SU-DHL-6 (cell line): Measurements from ENCODE around the gene DMD.

Source experiments
- H2AFZ ChIP-seq: fragments of 200-600 bp; sonication (generic); 2 replicates; pipeline ENCODE4 v1.6.1; 2014; ENCODE audit warnings: low read depth, mild to moderate bottlenecking, moderate library complexity, mixed read lengths, antibody characterized with exemption, low read length; ENCODE audit not compliant: severe bottlenecking
- H3F3A ChIP-seq: fragments of 200-600 bp; shearing (Covaris generic); 2 replicates; pipeline ENCODE4 v1.6.0; 2016; ENCODE audit warnings: antibody characterized with exemption, mild to moderate bottlenecking; ENCODE audit not compliant: insufficient read depth
- H3K27ac ChIP-seq: fragments of 200-600 bp; sonication (generic); 2 replicates; pipeline ENCODE4 v1.5.1; 2016; ENCODE audit warnings: low read depth, mild to moderate bottlenecking, low read length, moderate library complexity, mixed read lengths
- H3K27me3 ChIP-seq: fragments of 200-600 bp; sonication (generic), shearing (Covaris generic); 2 replicates; pipeline ENCODE4 v1.6.0; 2014; ENCODE audit warnings: mild to moderate bottlenecking, low read length
- H3K36me3 ChIP-seq: fragments of 200-600 bp; sonication (generic); 2 replicates; pipeline ENCODE4 v1.6.1; 2014; ENCODE audit warnings: mild to moderate bottlenecking, low read length, mixed read lengths
- H3K4me2 ChIP-seq: fragments of 300-600, 200-600 bp; shearing (Covaris generic), sonication (generic); 2 replicates; pipeline ENCODE4 v1.6.0; 2014; ENCODE audit warnings: low read length, low read depth, mild to moderate bottlenecking; ENCODE audit not compliant: poor library complexity, severe bottlenecking
- H3K4me3 ChIP-seq: fragments of 200-600 bp; sonication (generic); 2 replicates; pipeline ENCODE4 v1.5.1; 2014; ENCODE audit warnings: antibody characterized with exemption, low read length, mild to moderate bottlenecking, mixed read lengths; ENCODE audit not compliant: insufficient read depth, poor library complexity, severe bottlenecking
- H3K79me2 ChIP-seq: fragments of 200-600 bp; sonication (generic); 2 replicates; pipeline ENCODE4 v1.6.1; 2014; ENCODE audit warnings: mild to moderate bottlenecking, low read length, moderate library complexity; ENCODE audit not compliant: insufficient read depth
- H3K9ac ChIP-seq: fragments of 200-600 bp; sonication (generic); 2 replicates; pipeline ENCODE4 v1.7.0; 2014; ENCODE audit warnings: mild to moderate bottlenecking, low read length
- H3K9me2 ChIP-seq: fragments of 200-600 bp; sonication (generic); replicated peaks from 2 replicates; pipeline ENCODE4 v1.6.1; 2014; ENCODE audit warnings: low read length; ENCODE audit not compliant: insufficient read depth
- H3K9me3 ChIP-seq: fragments of 200-600 bp; sonication (generic); 2 replicates; pipeline ENCODE4 v1.6.1; 2014; ENCODE audit warnings: low read length, mixed read lengths; ENCODE audit not compliant: insufficient read depth
- H4K20me1 ChIP-seq: fragments of 200-600 bp; sonication (generic); 2 replicates; pipeline ENCODE4 v1.6.1; 2014; ENCODE audit warnings: low read depth, mild to moderate bottlenecking, antibody characterized with exemption, low read length, moderate library complexity, mixed read lengths
- EZH2phosphoT487 ChIP-seq: fragments of 200-600 bp; sonication (generic), shearing (Covaris generic); conservative IDR thresholded peaks from 2 replicates; pipeline ENCODE4 v1.6.1; 2018; ENCODE audit warnings: mild to moderate bottlenecking, antibody characterized with exemption, low read length, moderate library complexity, mixed read lengths
- TF ChIP-seq, protein P1 (sequence below): fragments of 200-600 bp; sonication (generic); IDR thresholded peaks from one replicate; pipeline ENCODE4 v1.5.1; 2017; ENCODE audit warnings: antibody characterized with exemption, mild to moderate bottlenecking, low read length, moderate library complexity; ENCODE audit not compliant: insufficient read depth, poor library complexity, severe bottlenecking

DMD gene

DNA sequence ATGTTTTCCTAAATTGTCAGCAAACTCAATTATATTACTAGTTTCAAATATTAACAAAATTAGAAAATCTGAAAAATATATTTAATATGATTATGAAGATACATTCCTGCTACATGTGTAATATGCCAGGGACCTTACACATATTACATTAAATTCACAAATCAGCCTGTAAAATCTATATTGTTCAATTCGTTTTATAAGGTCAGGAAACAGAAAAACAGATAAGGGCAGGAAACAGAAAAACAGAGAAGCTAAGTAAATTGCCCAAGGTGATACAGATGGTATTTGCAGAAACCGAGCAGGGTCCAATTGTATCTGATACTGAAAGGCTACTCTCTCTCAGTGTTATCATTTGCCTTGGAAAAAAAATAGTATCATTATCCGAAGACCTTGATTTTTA is 739.0 kb downstream of the DMD start:
- H2AFZ ChIP-seq = no peak overlapping the region
- no peaks in the 10 kb centered on the region for H3K79me2 ChIP-seq
- H3K9ac ChIP-seq = no peak overlapping the region
- no peaks in the 10 kb centered on the region for H3K9me2 ChIP-seq
- no peaks in the 10 kb centered on the region for H3F3A ChIP-seq
- H3K9me3 ChIP-seq = no peaks in the 10 kb centered on the region
- no peak for TF ChIP-seq EZH2phosphoT487
- TF ChIP-seq, protein P1, sequence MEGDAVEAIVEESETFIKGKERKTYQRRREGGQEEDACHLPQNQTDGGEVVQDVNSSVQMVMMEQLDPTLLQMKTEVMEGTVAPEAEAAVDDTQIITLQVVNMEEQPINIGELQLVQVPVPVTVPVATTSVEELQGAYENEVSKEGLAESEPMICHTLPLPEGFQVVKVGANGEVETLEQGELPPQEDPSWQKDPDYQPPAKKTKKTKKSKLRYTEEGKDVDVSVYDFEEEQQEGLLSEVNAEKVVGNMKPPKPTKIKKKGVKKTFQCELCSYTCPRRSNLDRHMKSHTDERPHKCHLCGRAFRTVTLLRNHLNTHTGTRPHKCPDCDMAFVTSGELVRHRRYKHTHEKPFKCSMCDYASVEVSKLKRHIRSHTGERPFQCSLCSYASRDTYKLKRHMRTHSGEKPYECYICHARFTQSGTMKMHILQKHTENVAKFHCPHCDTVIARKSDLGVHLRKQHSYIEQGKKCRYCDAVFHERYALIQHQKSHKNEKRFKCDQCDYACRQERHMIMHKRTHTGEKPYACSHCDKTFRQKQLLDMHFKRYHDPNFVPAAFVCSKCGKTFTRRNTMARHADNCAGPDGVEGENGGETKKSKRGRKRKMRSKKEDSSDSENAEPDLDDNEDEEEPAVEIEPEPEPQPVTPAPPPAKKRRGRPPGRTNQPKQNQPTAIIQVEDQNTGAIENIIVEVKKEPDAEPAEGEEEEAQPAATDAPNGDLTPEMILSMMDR = no peak
- no peak overlapping the region for H3K27ac ChIP-seq
- no peaks in the 10 kb centered on the region for H4K20me1 ChIP-seq
- no peak overlapping the region for H3K4me2 ChIP-seq
- no peaks in the 10 kb centered on the region for H3K36me3 ChIP-seq
- H3K4me3 ChIP-seq = no peak overlapping the region
- no peaks in the 10 kb centered on the region for H3K27me3 ChIP-seq

DNA sequence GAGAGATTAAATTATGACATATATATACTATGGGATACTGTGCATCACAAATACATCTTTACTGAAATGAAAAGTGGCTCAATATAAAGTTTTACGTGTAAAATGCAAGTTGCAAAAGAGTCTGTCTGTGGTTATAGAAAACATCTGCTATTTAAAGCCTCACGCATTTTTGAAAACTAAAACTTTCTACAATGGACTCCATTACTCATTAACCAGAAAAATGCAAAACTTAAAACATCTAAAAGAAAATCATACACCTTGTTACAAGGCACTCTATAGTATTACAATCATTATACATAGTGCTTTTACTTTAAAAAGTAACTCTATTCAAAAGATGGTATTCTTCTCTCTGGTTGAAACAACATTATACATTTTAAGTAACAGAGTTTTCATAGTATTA is 755.6 kb downstream of the DMD start:
- no peaks in the 10 kb centered on the region for H3K9me2 ChIP-seq
- TF ChIP-seq, protein P1 = no peak
- no peak for TF ChIP-seq EZH2phosphoT487
- H3K4me3 ChIP-seq = no peak overlapping the region
- no peaks in the 10 kb centered on the region for H3K79me2 ChIP-seq
- H2AFZ ChIP-seq = peak overlapping the region; percentile 3
- no peaks in the 10 kb centered on the region for H3K27me3 ChIP-seq
- no peaks in the 10 kb centered on the region for H4K20me1 ChIP-seq
- peaks cover 3% of the 10 kb centered on the region; the same call in 1 of the 2 replicates for H3K36me3 ChIP-seq
- no peak overlapping the region for H3K9ac ChIP-seq
- no peaks in the 10 kb centered on the region for H3K9me3 ChIP-seq
- H3K27ac ChIP-seq = peak overlapping the region; percentile 21
- H3K4me2 ChIP-seq = peak overlapping the region; percentile 44
- peaks cover 6% of the 10 kb centered on the region; the same call in 1 of the 2 replicates for H3F3A ChIP-seq

DNA sequence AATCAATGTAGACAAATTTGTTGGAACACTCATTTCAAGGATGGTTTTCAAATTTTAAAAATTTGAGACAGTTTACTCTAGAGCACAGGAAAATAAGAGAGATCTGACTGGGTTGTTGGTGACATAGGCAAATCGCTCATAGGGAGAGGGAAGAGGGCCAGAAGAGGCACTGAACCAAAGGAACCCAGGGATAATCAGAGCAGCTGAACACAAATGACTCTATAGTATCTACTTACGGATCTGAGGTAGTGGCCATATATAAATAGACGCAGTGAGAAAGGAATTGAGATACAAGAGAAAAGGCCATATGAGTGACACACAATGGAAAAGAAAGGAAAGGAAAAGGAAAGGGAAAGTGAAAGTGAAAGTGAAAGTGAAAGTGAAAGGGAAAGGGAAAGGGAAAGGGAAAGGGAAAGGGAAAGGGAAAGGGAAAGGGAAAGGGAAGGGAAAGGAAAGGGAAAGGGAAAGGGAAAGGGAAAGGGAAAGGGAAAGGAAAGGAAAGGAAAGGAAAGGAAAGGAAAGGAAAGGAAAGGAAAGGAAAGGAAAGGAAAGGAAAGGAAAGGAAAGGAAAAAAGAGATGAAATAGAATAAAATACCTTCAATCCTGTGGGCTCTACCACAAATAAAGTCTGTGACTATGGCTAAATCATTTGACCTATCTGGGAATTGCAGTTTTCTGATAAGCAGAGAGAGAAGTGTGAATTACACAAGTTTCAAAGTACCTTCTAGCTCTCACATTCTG is 759.2 kb downstream of the DMD start:
- Histone ChIP-seq H3K4me3 (no peak overlapping the region), H3K27ac (peak overlapping the region; percentile 16; the same call in 1 of the 2 replicates), H2AFZ (no peak overlapping the region), H3K9me2 (no peaks in the 10 kb centered on the region), H3K36me3 (peaks cover 3% of the 10 kb centered on the region; the same call in 1 of the 2 replicates), H3K9ac (no peak overlapping the region), H3K27me3 (no peaks in the 10 kb centered on the region), H3K4me2 (no peak overlapping the region), H3K9me3 (no peaks in the 10 kb centered on the region), H4K20me1 (no peaks in the 10 kb centered on the region), H3K79me2 (no peaks in the 10 kb centered on the region), H3F3A (peaks cover 22% of the 10 kb centered on the region)
- no peak for TF ChIP-seq EZH2phosphoT487
- TF ChIP-seq, protein P1 = no peak
